Chondrocyte (in vitro differentiated cells): ENCODE measurements around the gene RNF43. TPM values are rescaled to one million over a fixed set of nuclear protein-coding genes. Genes with fewer than 3 reads are reported as not detected.

Experiments
- DNase-seq: peaks from one replicate; pipeline ENCODE4 v3.0.0; 2021; ENCODE audit warnings: mixed read lengths, low spot score
- H3K27ac Mint-ChIP-seq: one replicate; pipeline ENCODE4 v1.8.0; 2021; ENCODE audit warnings: mild to moderate bottlenecking, moderate library complexity, mixed read lengths; ENCODE audit not compliant: unreplicated experiment
- H3K27me3 Mint-ChIP-seq: 2 replicates; pipeline ENCODE4 v1.8.0; 2021; ENCODE audit warnings: low read depth, mixed read lengths
- H3K36me3 Mint-ChIP-seq: 2 replicates; pipeline ENCODE4 v1.8.0; 2021; ENCODE audit warnings: low read depth, mixed read lengths
- H3K4me1 Mint-ChIP-seq: 2 replicates; pipeline ENCODE4 v1.8.0; 2021; ENCODE audit warnings: low read depth, mild to moderate bottlenecking, mixed read lengths
- H3K4me3 Mint-ChIP-seq: one replicate; pipeline ENCODE4 v1.8.0; 2021; ENCODE audit warnings: mild to moderate bottlenecking, moderate library complexity, mixed read lengths; ENCODE audit not compliant: unreplicated experiment
- H3K9me3 Mint-ChIP-seq: 2 replicates; pipeline ENCODE4 v1.8.0; 2021; ENCODE audit warnings: low read depth, mixed read lengths
- CTCF ChIP-seq: fragments of 200-600 bp; sonication (generic); IDR thresholded peaks from 2 replicates; pipeline ENCODE4 v1.5.0; 2021; ENCODE audit warnings: antibody characterized with exemption, mild to moderate bottlenecking, moderate library complexity
- total RNA-seq: library from RNA; stranded (reverse); gene quantifications from 3 replicates; pipeline ENCODE4 v1.2.1, GENCODE V29; 2021

Gene RNF43
- total RNA-seq, 1 donor from 2014 or later = 0.10 TPM

- H3K9me3 Mint-ChIP-seq = no peaks in the 10 kb centered on the region
- no peaks in the 10 kb centered on the region for H3K4me1 Mint-ChIP-seq
- no peak overlapping the region for H3K27ac Mint-ChIP-seq
- TF ChIP-seq CTCF = no peak
- H3K27me3 Mint-ChIP-seq = peaks cover 12% of the 10 kb centered on the region
- no peak for DNase-seq
- no peaks in the 10 kb centered on the region for H3K36me3 Mint-ChIP-seq
- H3K4me3 Mint-ChIP-seq = no peak overlapping the region
Measured at GRCh38 chr17:58409432-58409831, 7.9 kb downstream of the RNF43 start.

GRCh38 chr17:58403311-58403710 lies 14.0 kb downstream of the RNF43 start:
- no peak for TF ChIP-seq CTCF
- Mint-ChIP-seq H3K27me3 (peaks cover 7% of the 10 kb centered on the region), H3K4me1 (peaks cover 12% of the 10 kb centered on the region), H3K27ac (no peak overlapping the region), H3K9me3 (no peaks in the 10 kb centered on the region), H3K4me3 (no peak overlapping the region), H3K36me3 (no peaks in the 10 kb centered on the region)
- no peak for DNase-seq

- no peaks in the 10 kb centered on the region for H3K36me3 Mint-ChIP-seq
- H3K4me1 Mint-ChIP-seq = peaks cover 12% of the 10 kb centered on the region
- no peaks in the 10 kb centered on the region for H3K9me3 Mint-ChIP-seq
- TF ChIP-seq CTCF = no peak
- H3K4me3 Mint-ChIP-seq = no peak overlapping the region
- DNase-seq = no peak
- H3K27me3 Mint-ChIP-seq = peaks cover 6% of the 10 kb centered on the region
- H3K27ac Mint-ChIP-seq = no peak overlapping the region
Measured at GRCh38 chr17:58402679-58403078, 14.7 kb downstream of the RNF43 start.

- H3K9me3 Mint-ChIP-seq = no peaks in the 10 kb centered on the region
- no peaks in the 10 kb centered on the region for H3K36me3 Mint-ChIP-seq
- no peak for TF ChIP-seq CTCF
- H3K4me3 Mint-ChIP-seq = no peak overlapping the region
- peaks cover 8% of the 10 kb centered on the region for H3K27me3 Mint-ChIP-seq
- no peak for DNase-seq
- H3K27ac Mint-ChIP-seq = no peak overlapping the region
- peaks cover 12% of the 10 kb centered on the region for H3K4me1 Mint-ChIP-seq
Measured at GRCh38 chr17:58402047-58402446, 15.3 kb downstream of the RNF43 start.

GRCh38 chr17:58401287-58401686 lies 16.0 kb downstream of the RNF43 start:
- Mint-ChIP-seq H3K36me3 (no peaks in the 10 kb centered on the region), H3K27ac (no peak overlapping the region), H3K4me3 (no peak overlapping the region), H3K4me1 (peaks cover 12% of the 10 kb centered on the region), H3K27me3 (peaks cover 11% of the 10 kb centered on the region), H3K9me3 (no peaks in the 10 kb centered on the region)
- DNase-seq = no peak
- TF ChIP-seq CTCF = no peak
